CD14-positive monocyte (primary cell): ENCODE results near the gene HCN3. TPM values are rescaled to one million over a fixed set of nuclear protein-coding genes. Genes with fewer than 3 reads are reported as not detected.

Experiments
- DNase-seq, 3 donors: peaks; one replicate each; pipeline ENCODE4 v3.0.0-alpha.2; 2011 to 2022
- H2AFZ ChIP-seq: 2 replicates; pipeline ENCODE4 v1.6.0; 2012; ENCODE audit warnings: mild to moderate bottlenecking, low read depth, low read length, inconsistent platforms; ENCODE audit not compliant: insufficient read depth, poor library complexity, severe bottlenecking
- H3K27ac ChIP-seq, 2 donors: 1 replicate in 1 of 2; 2 replicates in 1 of 2; pipeline ENCODE4 v1.5.1; 2012 to 2013; ENCODE audit warnings: low read length in 2 of 2, control low read depth in 1 of 2, inconsistent platforms in 1 of 2, low read depth in 1 of 2, mild to moderate bottlenecking in 1 of 2
- H3K27me3 ChIP-seq, 2 donors: one replicate each; pipeline versions ENCODE4 v1.6.0 to v1.6.1; 2011 to 2013; ENCODE audit warnings: low read length in 2 of 2; ENCODE audit not compliant: control insufficient read depth in 2 of 2, insufficient read depth in 2 of 2
- H3K36me3 ChIP-seq, 2 donors: replicated peaks in 1 of 2; 1 replicate in 1 of 2; 2 replicates in 1 of 2; pipeline versions ENCODE4 v1.5.1 to v1.6.1; 2012 to 2013; ENCODE audit warnings: low read length in 2 of 2, control low read depth in 1 of 2, inconsistent platforms in 1 of 2, mild to moderate bottlenecking in 1 of 2; ENCODE audit not compliant: insufficient read depth in 2 of 2, control insufficient read depth in 1 of 2
- H3K4me1 ChIP-seq, 2 donors: 1 replicate in 1 of 2; 2 replicates in 1 of 2; pipeline versions ENCODE4 v1.5.1 to v1.6.1; 2012 to 2013; ENCODE audit warnings: low read length in 2 of 2, control low read depth in 1 of 2, inconsistent platforms in 1 of 2, mild to moderate bottlenecking in 1 of 2, moderate library complexity in 1 of 2; ENCODE audit not compliant: insufficient read depth in 2 of 2, control insufficient read depth in 1 of 2
- H3K4me2 ChIP-seq: replicated peaks from 2 replicates; pipeline ENCODE3; 2012; ENCODE audit warnings: low read length, moderate library complexity, mild to moderate bottlenecking; ENCODE audit not compliant: poor library complexity, severe bottlenecking; ENCODE audit errors: extremely low read depth
- H3K4me3 ChIP-seq, 3 experiments: fragments of 200-600 bp in 1 of 3; sonication (generic) in 1 of 3; replicated peaks in 1 of 3; 1 replicate in 2 of 3; 2 replicates in 1 of 3; pipeline ENCODE4 v1.5.1; 2011 to 2013; ENCODE audit warnings: low read length in 3 of 3, mild to moderate bottlenecking in 3 of 3, control low read depth in 2 of 3, low read depth in 2 of 3, inconsistent platforms in 1 of 3, moderate library complexity in 1 of 3
- H3K79me2 ChIP-seq: 2 replicates; pipeline ENCODE4 v1.6.0; 2012; ENCODE audit warnings: mild to moderate bottlenecking, control low read depth, inconsistent platforms, low read length, moderate library complexity; ENCODE audit not compliant: insufficient read depth
- H3K9ac ChIP-seq: 2 replicates; pipeline ENCODE4 v1.6.0; 2017; ENCODE audit warnings: low read length, mild to moderate bottlenecking; ENCODE audit not compliant: insufficient read depth, poor library complexity, severe bottlenecking
- H3K9me3 ChIP-seq, 2 donors: replicated peaks in 1 of 2; 1 replicate in 1 of 2; 2 replicates in 1 of 2; pipeline versions ENCODE4 v1.5.1 to v1.6.1; 2012 to 2013; ENCODE audit warnings: low read length in 2 of 2, control low read depth in 1 of 2; ENCODE audit not compliant: control insufficient read depth in 1 of 2, insufficient read depth in 1 of 2
- H4K20me1 ChIP-seq: 2 replicates; pipeline ENCODE4 v1.6.0; 2012; ENCODE audit warnings: mild to moderate bottlenecking, low read length, control low read depth, moderate library complexity; ENCODE audit not compliant: insufficient read depth
- H3K27ac Mint-ChIP-seq, 7 donors: one replicate each; pipeline ENCODE4 v1.8.0; 2020; ENCODE audit warnings: mild to moderate bottlenecking in 7 of 7, mixed read lengths in 7 of 7, moderate library complexity in 6 of 7, inconsistent platforms in 2 of 7
- H3K27me3 Mint-ChIP-seq, 3 donors: one replicate each; pipeline ENCODE4 v1.8.0; 2021 to 2022; ENCODE audit warnings: low read depth in 3 of 3, mild to moderate bottlenecking in 3 of 3, mixed read lengths in 3 of 3, moderate library complexity in 3 of 3, inconsistent platforms in 1 of 3
- H3K36me3 Mint-ChIP-seq, 2 donors: one replicate each; pipeline ENCODE4 v1.8.0; 2020; ENCODE audit warnings: mixed read lengths in 2 of 2, inconsistent platforms in 1 of 2, mild to moderate bottlenecking in 1 of 2
- H3K4me1 Mint-ChIP-seq: one replicate; pipeline ENCODE4 v1.8.0; 2020; ENCODE audit warnings: mild to moderate bottlenecking, mixed read lengths
- H3K4me3 Mint-ChIP-seq, 2 donors: one replicate each; pipeline ENCODE4 v1.8.0; 2020; ENCODE audit warnings: mild to moderate bottlenecking in 2 of 2, mixed read lengths in 2 of 2, moderate library complexity in 1 of 2
- H3K9me3 Mint-ChIP-seq, 7 donors: one replicate each; pipeline ENCODE4 v1.8.0; 2020 to 2022; ENCODE audit warnings: mixed read lengths in 7 of 7, mild to moderate bottlenecking in 6 of 7, moderate library complexity in 6 of 7, inconsistent platforms in 2 of 7
- WGBS: methylation state at CpG from one replicate; pipeline ENCODE4 v1.1.5; 2013; ENCODE audit warnings: missing lambda C conversion rate; ENCODE audit not compliant: insufficient coverage; 5-methylcytosine and 5-hydroxymethylcytosine counted together
- intact Hi-C, 2 donors: fragments of 100-400 bp; cut with micrococcal nuclease; formaldehyde crosslinking; loops; one replicate each; pipeline versions ENCODE4 v1.15.0 to v1.15.1; 2023
- polyA plus RNA-seq, 3 donors: library from polyadenylated mRNA; depleted of rRNA in 1 of 3; unstranded in 2 of 3; stranded (reverse) in 1 of 3; fragments of 300-500 nt in 2 of 3; fragments of >200 nt in 1 of 3; fragmentation: Illumina TruSeq in 2 of 3; gene quantifications; 1 replicate in 2 of 3; 2 replicates in 1 of 3; pipeline ENCODE4 v1.2.3, GENCODE V29; 2012 to 2021
- TF ChIP-seq, protein P1 (sequence below): fragments of 200-600 bp; IDR thresholded peaks from one replicate; pipeline ENCODE4 v1.8.0; 2022; ENCODE audit warnings: antibody characterized with exemption, mild to moderate bottlenecking

HCN3 gene
- polyA plus RNA-seq, 3 donors: 0.15 to 2.3 TPM; not detected in 1

DNA sequence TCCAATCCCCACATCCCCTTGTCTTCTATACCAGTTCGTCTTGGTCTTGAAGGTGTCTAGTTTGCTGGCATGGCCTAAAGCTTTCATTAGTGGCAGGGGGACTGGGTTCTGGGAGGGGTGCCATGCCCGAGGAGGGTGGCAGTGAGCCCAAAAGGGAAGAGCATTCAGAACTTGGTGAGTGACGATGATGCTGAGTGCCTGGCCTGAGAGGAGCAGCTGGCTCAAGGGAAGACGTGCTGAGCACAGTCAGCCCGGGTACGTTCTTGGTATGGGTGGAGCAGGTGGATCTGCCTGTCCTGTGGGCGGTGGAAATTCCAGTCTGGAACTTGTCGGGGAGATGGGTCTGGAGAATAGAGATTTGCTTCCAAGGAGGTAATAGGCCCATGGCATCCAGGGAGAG, 36.0 kb downstream of the HCN3 start:
- Mint-ChIP-seq H3K4me3 (no peak overlapping the region), H3K36me3 (peaks cover 28 to 57% of the 10 kb centered on the region in 2 donors), H3K9me3 (peaks cover 0 to 1% (median 0%) of the 10 kb centered on the region in 7 donors), H3K27ac (peak overlapping the region in 4 of 7 donors; percentile 31 to 69 (median 55)), H3K27me3 (peaks cover 0 to 5% (median 0%) of the 10 kb centered on the region in 3 donors), H3K4me1 (peaks cover 23% of the 10 kb centered on the region)
- no peak for DNase-seq
- no peaks in the 10 kb centered on the region for H4K20me1 ChIP-seq
- H3K9me3 ChIP-seq: no peaks in the 10 kb centered on the region
- TF ChIP-seq, protein P1, sequence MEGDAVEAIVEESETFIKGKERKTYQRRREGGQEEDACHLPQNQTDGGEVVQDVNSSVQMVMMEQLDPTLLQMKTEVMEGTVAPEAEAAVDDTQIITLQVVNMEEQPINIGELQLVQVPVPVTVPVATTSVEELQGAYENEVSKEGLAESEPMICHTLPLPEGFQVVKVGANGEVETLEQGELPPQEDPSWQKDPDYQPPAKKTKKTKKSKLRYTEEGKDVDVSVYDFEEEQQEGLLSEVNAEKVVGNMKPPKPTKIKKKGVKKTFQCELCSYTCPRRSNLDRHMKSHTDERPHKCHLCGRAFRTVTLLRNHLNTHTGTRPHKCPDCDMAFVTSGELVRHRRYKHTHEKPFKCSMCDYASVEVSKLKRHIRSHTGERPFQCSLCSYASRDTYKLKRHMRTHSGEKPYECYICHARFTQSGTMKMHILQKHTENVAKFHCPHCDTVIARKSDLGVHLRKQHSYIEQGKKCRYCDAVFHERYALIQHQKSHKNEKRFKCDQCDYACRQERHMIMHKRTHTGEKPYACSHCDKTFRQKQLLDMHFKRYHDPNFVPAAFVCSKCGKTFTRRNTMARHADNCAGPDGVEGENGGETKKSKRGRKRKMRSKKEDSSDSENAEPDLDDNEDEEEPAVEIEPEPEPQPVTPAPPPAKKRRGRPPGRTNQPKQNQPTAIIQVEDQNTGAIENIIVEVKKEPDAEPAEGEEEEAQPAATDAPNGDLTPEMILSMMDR: no peak
- no peak overlapping the region for H3K4me3 ChIP-seq
- H3K36me3 ChIP-seq: peaks cover 2 to 35% of the 10 kb centered on the region in 2 donors
- H2AFZ ChIP-seq: no peak overlapping the region
- intact Hi-C loops: no loop called here
- no peak overlapping the region for H3K9ac ChIP-seq
- WGBS: 97% methylated on average over 6 of the region's 8 CpGs
- H3K4me1 ChIP-seq: peaks cover 12 to 14% of the 10 kb centered on the region in 2 donors
- peaks cover 35% of the 10 kb centered on the region for H3K79me2 ChIP-seq
- H3K27ac ChIP-seq: no peak overlapping the region
- H3K27me3 ChIP-seq: no peaks in the 10 kb centered on the region
- H3K4me2 ChIP-seq: no peak overlapping the region

GRCh38 chr1:155316922-155317321, 39.7 kb downstream of the HCN3 start:
- Mint-ChIP-seq H3K36me3 (peaks cover 41 to 57% of the 10 kb centered on the region in 2 donors), H3K9me3 (peaks cover 0 to 1% (median 0%) of the 10 kb centered on the region in 7 donors), H3K27ac (no peak overlapping the region), H3K27me3 (peaks cover 2 to 5% (median 3%) of the 10 kb centered on the region in 3 donors), H3K4me1 (peaks cover 29% of the 10 kb centered on the region), H3K4me3 (no peak overlapping the region)
- no peak overlapping the region for H3K9ac ChIP-seq
- peaks cover 5% of the 10 kb centered on the region for H3K79me2 ChIP-seq
- DNase-seq: no peak
- H3K9me3 ChIP-seq: no peaks in the 10 kb centered on the region
- WGBS: no CpG with 5 or more reads among the region's 3 CpGs
- H3K36me3 ChIP-seq: peaks cover 2 to 43% of the 10 kb centered on the region in 2 donors
- intact Hi-C loops: no loop called here
- TF ChIP-seq, protein P1: no peak
- H3K27me3 ChIP-seq: no peaks in the 10 kb centered on the region
- peaks cover 16 to 27% of the 10 kb centered on the region in 2 donors for H3K4me1 ChIP-seq
- H3K27ac ChIP-seq: no peak overlapping the region
- H3K4me3 ChIP-seq: no peak overlapping the region
- H4K20me1 ChIP-seq: peaks cover 10% of the 10 kb centered on the region
- no peak overlapping the region for H2AFZ ChIP-seq
- no peak overlapping the region for H3K4me2 ChIP-seq
